Dermis microvascular lymphatic vessel endothelial cell (primary cell): Measurements from ENCODE around the gene MEF2D. TPM values are rescaled to one million over a fixed set of nuclear protein-coding genes. Genes with fewer than 3 reads are reported as not detected.

Experiments used
- DNase-seq, 2 donors: peaks; one replicate each; pipeline versions ENCODE4 v3.0.0 to v3.0.0-alpha.2; 2010; ENCODE audit warnings: low read depth in 2 of 2
- total RNA-seq: library from RNA; depleted of rRNA; stranded (reverse); fragments of >200 nt; gene quantifications from 2 replicates; pipeline ENCODE4 v1.2.1, GENCODE V29; 2014

Gene MEF2D
- total RNA-seq, 1 donor from 2014 or later = 4.1 TPM

- DNase-seq = peak; percentile 89 to 97
Measured at GRCh38 chr1:156500793-156501506, 375 bp upstream of the MEF2D start.

- DNase-seq = peak in 1 of 2 donors; percentile 53
Measured at GRCh38 chr1:156499842-156500542, 583 bp downstream of the MEF2D start.

- peak in 1 of 2 donors; percentile 29 for DNase-seq
Measured at GRCh38 chr1:156499194-156499841, 1.3 kb downstream of the MEF2D start.

GRCh38 chr1:156498432-156499193 is 2.0 kb downstream of the MEF2D start:
- DNase-seq = peak; percentile 70 to 92

- DNase-seq = no peak
Measured at GRCh38 chr1:156497743-156498431, 2.7 kb downstream of the MEF2D start.

GRCh38 chr1:156497078-156497742 is 3.4 kb downstream of the MEF2D start:
- no peak for DNase-seq

- DNase-seq = no peak
Measured at GRCh38 chr1:156496211-156496761, 4.3 kb downstream of the MEF2D start.

GRCh38 chr1:156495401-156496140 is 5.0 kb downstream of the MEF2D start:
- no peak for DNase-seq

- DNase-seq = no peak
Measured at GRCh38 chr1:156494309-156494895, 6.2 kb downstream of the MEF2D start.

GRCh38 chr1:156493742-156494141 is 6.8 kb downstream of the MEF2D start:
- DNase-seq = no peak

GRCh38 chr1:156493154-156493631 is 7.4 kb downstream of the MEF2D start:
- no peak for DNase-seq

- DNase-seq = peak in 1 of 2 donors; percentile 18
Measured at GRCh38 chr1:156492591-156493080, 7.9 kb downstream of the MEF2D start.

GRCh38 chr1:156492013-156492590 is 8.5 kb downstream of the MEF2D start:
- DNase-seq = no peak

GRCh38 chr1:156491151-156491949 is 9.2 kb downstream of the MEF2D start:
- no peak for DNase-seq

- peak in 1 of 2 donors; percentile 53 for DNase-seq
Measured at GRCh38 chr1:156490401-156491032, 10.1 kb downstream of the MEF2D start.

- no peak for DNase-seq
Measured at GRCh38 chr1:156489935-156490293, 10.7 kb downstream of the MEF2D start.
